Endothelial cell (in vitro differentiated cells): ENCODE results near the gene MIEF2. TPM values are rescaled to one million over a fixed set of nuclear protein-coding genes. Genes with fewer than 3 reads are reported as not detected.

Experiments used
- DNase-seq: peaks from one replicate; pipeline ENCODE4 v3.0.0; 2021; ENCODE audit warnings: low spot score
- H3K27ac Mint-ChIP-seq: one replicate; pipeline ENCODE4 v1.8.0; 2021; ENCODE audit warnings: mixed read lengths, inconsistent platforms; ENCODE audit not compliant: unreplicated experiment
- H3K27me3 Mint-ChIP-seq: one replicate; pipeline ENCODE4 v1.8.0; 2021; ENCODE audit warnings: mild to moderate bottlenecking, moderate library complexity, mixed read lengths, inconsistent platforms; ENCODE audit not compliant: unreplicated experiment
- H3K36me3 Mint-ChIP-seq: one replicate; pipeline ENCODE4 v1.8.0; 2021; ENCODE audit warnings: mild to moderate bottlenecking, low read depth, mixed read lengths, inconsistent platforms; ENCODE audit not compliant: unreplicated experiment
- H3K4me1 Mint-ChIP-seq: one replicate; pipeline ENCODE4 v1.8.0; 2021; ENCODE audit warnings: mild to moderate bottlenecking, mixed read lengths, inconsistent platforms; ENCODE audit not compliant: unreplicated experiment
- H3K4me3 Mint-ChIP-seq: one replicate; pipeline ENCODE4 v1.8.0; 2021; ENCODE audit warnings: mild to moderate bottlenecking, mixed read lengths, inconsistent platforms; ENCODE audit not compliant: unreplicated experiment
- H3K9me3 Mint-ChIP-seq: one replicate; pipeline ENCODE4 v1.8.0; 2021; ENCODE audit warnings: mixed read lengths, inconsistent platforms; ENCODE audit not compliant: unreplicated experiment
- CTCF ChIP-seq: fragments of 200-600 bp; sonication (generic); IDR thresholded peaks from one replicate; pipeline ENCODE4 v1.5.0; 2021; ENCODE audit warnings: antibody characterized with exemption; ENCODE audit not compliant: unreplicated experiment
- total RNA-seq: library from RNA; stranded (reverse); fragmentation: NEBNext Ultra II Directional; extraction: Animal tissue kit (Norgen Biotek cat#: 25700); gene quantifications from one replicate; pipeline ENCODE4 v1.2.1, GENCODE V29; 2021; ENCODE audit not compliant: unreplicated experiment

MIEF2 gene
- total RNA-seq, 1 donor from 2014 or later, result 11.6 TPM

DNA sequence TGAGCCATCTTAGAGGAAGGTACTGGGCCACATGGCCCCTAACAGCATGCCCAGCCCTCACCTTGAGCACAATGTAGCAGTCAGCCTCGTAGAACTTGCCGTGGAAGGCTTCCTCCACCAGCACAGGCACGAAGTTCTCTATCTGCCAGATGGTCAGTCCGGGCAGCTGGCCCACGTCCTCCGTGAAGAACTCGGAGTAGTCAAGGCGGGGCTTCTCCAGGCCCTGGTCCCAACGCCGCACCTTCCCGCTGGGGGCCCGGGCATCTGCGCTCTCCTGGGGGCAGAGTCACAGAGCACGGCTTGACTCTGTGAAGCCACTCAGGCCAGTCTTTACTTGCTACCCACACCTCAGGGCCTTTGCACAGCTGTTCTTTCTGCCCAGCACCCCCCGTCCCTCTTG, 9.3 kb upstream of the MIEF2 start:
- no peak overlapping the region for H3K27ac Mint-ChIP-seq
- no peaks in the 10 kb centered on the region for H3K9me3 Mint-ChIP-seq
- peaks cover 34% of the 10 kb centered on the region for H3K36me3 Mint-ChIP-seq
- DNase-seq, result no peak
- no peak for TF ChIP-seq CTCF
- H3K4me3 Mint-ChIP-seq, result no peak overlapping the region
- peaks cover 9% of the 10 kb centered on the region for H3K4me1 Mint-ChIP-seq
- peaks cover 8% of the 10 kb centered on the region for H3K27me3 Mint-ChIP-seq

DNA sequence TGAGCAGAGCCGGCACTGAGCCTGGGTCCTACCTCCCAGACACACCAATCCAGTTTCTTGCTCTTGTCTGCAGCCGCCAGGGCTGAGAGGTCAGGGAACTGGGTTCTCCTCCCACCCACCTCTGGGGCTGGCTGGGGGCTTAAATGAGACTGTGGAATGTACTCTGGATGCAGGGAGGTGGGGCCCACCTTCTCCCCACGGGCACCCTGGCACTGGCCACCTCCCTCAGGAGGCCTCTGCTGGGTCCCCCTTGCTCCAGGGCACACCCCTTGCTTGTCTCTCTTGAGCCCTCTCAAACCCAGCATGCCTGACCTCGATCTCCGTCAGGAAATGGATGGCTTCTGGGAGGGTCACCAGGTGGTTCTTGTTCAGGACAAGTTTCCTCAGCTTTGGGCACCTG, 8.3 kb upstream of the MIEF2 start:
- H3K36me3 Mint-ChIP-seq, result peaks cover 34% of the 10 kb centered on the region
- DNase-seq, result no peak
- no peaks in the 10 kb centered on the region for H3K9me3 Mint-ChIP-seq
- no peak for TF ChIP-seq CTCF
- no peak overlapping the region for H3K4me3 Mint-ChIP-seq
- peaks cover 11% of the 10 kb centered on the region for H3K4me1 Mint-ChIP-seq
- H3K27me3 Mint-ChIP-seq, result peaks cover 10% of the 10 kb centered on the region
- no peak overlapping the region for H3K27ac Mint-ChIP-seq

DNA sequence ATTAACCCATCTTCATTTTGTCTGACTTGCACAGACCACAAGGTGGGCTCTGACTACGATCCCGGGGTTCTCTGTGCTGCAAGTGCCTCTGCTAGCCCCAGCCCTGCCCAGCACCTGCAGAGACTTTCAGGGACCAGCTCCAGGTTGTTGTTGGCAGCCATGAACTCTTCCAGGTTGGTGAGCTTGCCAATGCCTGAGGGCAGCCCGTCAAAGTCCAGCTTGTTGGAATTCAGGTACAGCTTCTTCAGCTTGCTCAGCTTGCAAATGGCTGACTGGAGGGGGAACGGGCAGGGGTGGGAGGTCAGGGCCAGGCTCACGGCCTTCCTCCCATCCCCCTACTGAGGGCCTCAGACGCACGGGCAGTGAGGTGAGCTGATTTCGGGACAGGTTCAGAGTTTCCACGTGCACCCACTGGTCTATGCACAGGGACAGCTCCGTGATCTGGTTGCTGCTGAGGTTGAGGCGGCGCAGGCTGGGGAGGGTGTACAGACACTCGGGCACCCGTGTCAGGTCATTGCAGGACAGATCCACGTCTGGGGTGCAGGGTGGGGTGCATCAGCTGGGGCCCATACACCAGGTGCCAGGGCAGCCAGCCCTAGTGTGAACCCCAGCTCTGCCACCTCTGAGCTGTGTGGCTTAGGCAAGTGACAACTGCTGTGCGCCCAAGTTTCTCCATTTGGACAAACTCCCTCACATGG, 7.1 kb upstream of the MIEF2 start:
- H3K36me3 Mint-ChIP-seq, result peaks cover 29% of the 10 kb centered on the region
- peaks cover 6% of the 10 kb centered on the region for H3K27me3 Mint-ChIP-seq
- H3K27ac Mint-ChIP-seq, result no peak overlapping the region
- H3K4me3 Mint-ChIP-seq, result peak overlapping the region; percentile 37
- H3K4me1 Mint-ChIP-seq, result peaks cover 10% of the 10 kb centered on the region
- no peaks in the 10 kb centered on the region for H3K9me3 Mint-ChIP-seq
- DNase-seq, result no peak
- no peak for TF ChIP-seq CTCF

DNA sequence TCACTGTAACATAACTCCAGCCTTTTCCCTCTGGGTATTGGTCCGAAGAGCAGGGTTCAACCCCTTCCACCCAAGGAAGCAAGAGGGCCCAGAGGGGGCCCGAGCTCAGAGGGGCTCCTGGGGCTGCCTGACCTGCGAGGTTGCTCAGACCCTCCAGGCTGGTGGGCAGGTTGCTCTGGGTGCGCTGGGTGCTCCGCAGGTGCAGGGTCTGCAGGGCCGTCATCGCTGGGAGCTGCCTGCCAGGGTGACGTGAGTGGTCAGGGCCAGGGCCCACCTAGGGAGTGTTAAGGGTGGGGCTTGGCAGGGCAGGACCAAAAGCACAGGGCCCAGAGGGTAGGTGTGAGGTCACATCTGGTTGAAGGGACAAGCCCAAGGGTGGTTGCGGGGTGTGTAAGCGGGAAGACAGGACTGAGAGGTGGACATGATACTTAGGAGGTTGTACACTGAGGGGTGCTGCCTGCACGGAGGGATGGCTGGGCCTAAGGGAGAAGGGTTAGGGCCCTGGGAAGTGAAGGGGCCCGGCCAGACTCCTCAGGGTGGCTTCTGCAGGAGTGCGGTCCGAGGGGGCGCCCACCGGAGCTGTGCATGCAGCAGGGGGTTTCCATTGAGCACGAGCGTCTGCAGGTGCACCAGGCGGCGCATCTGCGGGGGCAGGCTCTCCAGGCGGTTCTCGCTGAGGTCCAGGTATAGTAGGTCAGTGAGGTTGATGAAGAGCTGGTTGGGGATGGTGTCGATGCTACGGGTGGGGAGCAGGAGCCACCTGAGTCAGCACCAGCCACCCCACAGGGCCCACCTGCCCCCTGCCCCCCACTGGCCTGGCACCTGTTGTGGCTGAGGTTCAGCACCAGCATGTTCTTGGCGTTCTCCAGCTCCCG, 6.3 kb upstream of the MIEF2 start:
- Mint-ChIP-seq H3K4me1 (peaks cover 9% of the 10 kb centered on the region), H3K9me3 (no peaks in the 10 kb centered on the region), H3K27me3 (peaks cover 9% of the 10 kb centered on the region), H3K27ac (no peak overlapping the region), H3K4me3 (no peak overlapping the region), H3K36me3 (peaks cover 25% of the 10 kb centered on the region)
- no peak for DNase-seq
- no peak for TF ChIP-seq CTCF
